HG03342 (cell line): ENCODE measurements around the gene SPATS2.

Experiments
- ATAC-seq: cut with Tn5 transposase; IDR thresholded peaks from one replicate; pipeline ENCODE4 v1.9.1; 2021; ENCODE audit warnings: mild to moderate bottlenecking, moderate library complexity; ENCODE audit not compliant: unreplicated experiment

The SPATS2 gene

DNA sequence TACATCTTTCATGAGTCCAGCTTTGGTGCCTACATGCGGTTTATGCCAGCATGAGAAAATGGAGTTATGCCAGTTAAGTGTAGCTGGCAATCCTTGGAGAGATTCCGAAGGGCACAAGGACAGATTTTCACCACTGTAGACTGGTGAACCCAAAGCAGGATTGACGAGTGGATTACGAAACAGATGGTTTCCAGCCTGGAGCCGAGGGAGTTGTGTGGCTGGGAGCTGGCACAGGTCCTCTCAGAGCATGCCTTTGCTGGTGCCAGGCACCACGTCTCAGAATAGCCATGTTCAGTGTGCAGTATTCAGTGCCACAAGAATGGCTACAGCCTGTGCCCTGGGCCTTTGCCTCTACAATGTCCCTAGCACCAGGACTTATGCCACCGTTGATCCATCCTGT, 184.8 kb downstream of the SPATS2 start:
- no peak for ATAC-seq

DNA sequence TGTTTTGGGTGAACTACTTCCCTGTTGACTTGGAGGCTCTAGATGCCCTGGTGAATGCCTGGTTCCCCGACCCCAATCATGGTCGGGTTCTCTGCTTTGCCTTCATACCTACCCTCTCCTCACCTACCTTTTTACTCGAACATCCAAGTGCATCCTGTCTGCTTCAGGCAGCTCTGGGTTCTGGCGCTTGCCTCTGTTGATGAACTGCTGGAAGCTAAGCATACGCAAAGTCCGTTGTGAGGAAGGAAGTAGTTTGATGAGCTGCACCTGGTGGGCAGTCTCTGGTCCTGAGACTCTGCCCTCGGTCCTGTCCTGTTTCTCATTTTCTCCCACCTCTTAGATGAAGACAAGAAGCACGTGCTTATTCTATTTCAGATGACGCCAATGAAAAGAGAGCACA, 185.2 kb downstream of the SPATS2 start:
- no peak for ATAC-seq

DNA sequence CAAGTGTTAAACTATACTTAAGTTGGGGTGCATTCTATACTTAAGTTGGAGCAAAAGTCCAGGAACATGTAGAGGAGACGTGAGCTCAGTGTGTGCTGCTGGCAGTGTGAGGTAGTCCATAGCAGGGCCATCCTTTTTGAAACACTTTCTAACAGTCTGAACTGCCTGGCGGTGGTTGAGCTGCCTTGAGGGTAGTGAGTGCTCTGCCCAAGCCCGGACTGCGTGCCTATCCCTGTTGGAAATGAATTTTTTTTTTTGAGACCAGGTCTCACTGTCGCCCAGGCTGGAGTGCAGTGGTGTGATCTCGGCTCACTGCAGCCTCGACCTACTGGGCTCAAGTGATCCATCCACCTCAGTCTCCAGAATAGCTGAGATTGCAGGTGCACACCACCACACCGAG, 185.6 kb downstream of the SPATS2 start:
- ATAC-seq, result no peak

GRCh38 chr12:49553512-49554088, 186.3 kb downstream of the SPATS2 start:
- ATAC-seq, result no peak

GRCh38 chr12:49554266-49554665, 187.0 kb downstream of the SPATS2 start:
- no peak for ATAC-seq

DNA sequence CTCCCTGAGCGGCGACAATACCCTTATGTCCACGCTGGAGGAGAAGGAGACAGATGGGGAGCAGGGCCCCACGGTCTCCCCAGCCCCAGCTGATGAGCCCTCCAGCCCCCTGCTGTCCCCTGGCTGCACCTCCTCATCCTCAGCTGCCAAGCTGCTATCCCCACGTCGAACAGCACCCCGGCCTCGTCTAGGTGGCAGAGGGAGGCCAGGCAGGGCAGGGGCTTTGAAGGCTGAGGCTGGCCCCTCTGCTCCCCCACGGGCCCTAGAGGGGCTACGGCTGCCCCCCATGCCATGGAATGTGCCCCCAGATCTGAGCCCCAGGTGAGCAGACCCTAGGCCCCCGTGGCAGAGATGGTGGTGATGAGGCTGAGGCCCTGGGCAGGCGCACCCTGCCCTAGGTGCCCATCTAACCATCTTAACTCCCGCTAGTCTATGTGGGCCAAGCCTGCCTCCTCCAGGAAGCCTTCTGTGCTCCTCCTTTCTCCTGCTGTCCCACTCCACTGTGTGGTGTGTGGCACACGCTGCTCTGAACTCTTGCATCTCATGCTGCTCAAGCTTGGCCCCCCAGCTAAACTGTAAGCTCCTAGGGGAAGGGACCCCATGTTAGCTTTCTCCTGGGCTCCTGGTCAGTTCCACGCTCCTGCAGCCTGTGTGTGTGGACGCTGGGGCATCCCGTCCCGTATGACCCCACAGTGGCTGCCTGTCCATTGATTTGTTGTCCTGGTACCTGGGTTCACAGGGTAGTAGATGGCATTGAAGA, 188.5 kb downstream of the SPATS2 start:
- ATAC-seq, result no peak

DNA sequence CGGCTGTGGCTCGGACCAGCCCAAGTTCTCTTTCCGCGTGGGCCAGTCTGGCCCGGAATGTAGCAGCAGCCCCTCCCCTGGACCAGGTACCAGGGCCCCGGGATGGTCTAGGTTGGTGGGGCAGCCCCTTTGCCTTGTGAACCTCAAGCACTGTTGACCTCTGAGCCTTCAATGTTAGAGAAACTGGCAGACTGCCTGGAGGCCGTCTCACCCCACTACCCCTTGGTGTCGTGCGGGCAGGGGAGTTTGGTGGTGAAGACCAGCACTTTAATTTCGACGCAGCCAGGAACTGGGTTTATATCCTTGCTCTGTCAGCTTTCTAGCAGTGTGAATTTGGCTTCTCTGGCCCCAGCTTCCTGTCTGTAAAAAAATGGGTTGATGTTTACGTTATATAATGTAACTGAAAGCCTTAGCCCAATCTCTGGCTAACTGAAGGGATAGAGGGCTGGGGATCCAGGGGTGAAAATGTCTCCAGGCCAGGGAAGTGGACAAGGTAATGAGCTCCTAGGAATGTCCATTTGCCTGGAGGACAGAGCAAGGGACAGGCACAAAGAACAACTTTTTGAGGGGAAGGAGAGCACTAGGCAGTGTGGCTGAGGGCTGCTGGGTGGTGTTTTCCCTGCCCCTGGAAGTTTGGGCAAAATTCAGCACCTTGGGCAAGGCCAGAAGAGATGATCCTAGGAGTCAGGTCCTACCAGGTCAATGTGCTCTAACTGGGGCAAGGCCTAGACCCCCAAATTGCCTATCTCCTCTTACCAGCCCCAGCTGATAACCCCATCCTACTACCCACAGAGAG, 189.3 kb downstream of the SPATS2 start:
- no peak for ATAC-seq

- no peak for ATAC-seq
Observed at GRCh38 chr12:49557187-49557916, 190.1 kb downstream of the SPATS2 start.

DNA sequence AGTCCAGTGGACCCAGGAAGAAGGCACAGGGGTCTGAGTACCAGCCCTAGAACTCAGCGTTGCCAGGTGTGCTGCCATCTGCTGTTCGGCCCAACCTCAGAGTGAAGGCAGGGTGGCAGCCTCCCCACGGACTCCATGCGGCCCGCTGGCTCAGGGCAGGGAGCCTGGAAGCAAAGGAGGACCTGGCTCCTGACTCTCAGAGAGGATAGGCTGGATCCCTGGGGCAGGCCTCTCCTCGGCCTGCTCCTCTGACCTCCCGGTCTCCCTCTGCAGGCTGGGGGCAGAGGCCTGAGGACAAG, 190.6 kb downstream of the SPATS2 start:
- ATAC-seq, result no peak

- ATAC-seq, result no peak
Observed at GRCh38 chr12:49558526-49558925, 191.3 kb downstream of the SPATS2 start.

DNA sequence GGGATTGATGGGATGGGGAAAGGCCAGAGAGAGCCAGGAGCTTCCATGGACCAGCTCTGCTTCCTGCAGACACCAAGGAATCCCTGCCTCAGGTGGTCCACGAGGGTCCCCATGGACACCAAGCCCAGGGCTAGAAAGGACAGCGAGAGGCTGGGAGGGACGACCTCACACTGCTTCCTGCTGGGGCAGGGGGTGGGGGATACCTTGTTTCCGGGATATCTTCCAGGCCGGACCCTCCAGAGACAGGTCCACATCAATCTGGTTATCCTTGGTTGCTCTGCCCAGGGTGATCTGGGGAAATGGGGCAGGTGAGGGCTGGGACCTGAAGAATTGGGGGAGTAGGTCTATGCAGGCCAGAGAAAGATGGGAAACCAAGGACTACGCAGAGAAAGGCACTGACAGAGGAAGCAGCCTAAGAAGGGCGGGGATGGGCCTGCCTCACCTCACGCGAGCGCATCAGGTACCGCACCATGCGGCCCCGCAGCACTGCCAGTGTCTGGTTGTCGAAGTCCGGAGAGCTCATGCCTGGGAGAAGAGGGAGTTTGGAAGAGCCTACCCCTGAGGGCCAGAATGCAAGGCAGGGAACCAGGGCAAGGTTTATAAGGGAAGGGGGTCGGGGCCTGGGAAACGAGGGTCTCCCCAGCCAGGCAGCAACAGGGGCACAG, 191.9 kb downstream of the SPATS2 start:
- ATAC-seq, result no peak

DNA sequence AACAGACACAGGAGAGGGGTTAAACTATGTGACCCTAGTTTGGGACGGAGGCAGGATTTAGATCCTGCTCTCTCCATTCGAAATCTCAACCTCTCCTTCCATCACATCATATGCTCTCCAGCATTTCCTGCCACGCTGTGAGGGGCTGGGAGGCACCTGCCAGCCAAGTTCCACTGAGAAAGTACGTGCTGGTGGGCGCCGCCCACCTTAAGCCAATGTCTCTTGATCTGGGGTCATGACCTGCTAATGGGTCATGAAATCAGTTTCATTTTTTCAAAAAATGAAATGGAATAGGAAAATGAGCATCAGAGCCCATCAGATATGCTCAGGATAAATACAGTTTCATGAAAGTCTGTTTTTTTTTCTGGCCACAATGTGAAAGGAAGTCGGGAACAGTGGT, 193.4 kb downstream of the SPATS2 start:
- no peak for ATAC-seq

GRCh38 chr12:49562233-49562632, 195.0 kb downstream of the SPATS2 start:
- no peak for ATAC-seq

DNA sequence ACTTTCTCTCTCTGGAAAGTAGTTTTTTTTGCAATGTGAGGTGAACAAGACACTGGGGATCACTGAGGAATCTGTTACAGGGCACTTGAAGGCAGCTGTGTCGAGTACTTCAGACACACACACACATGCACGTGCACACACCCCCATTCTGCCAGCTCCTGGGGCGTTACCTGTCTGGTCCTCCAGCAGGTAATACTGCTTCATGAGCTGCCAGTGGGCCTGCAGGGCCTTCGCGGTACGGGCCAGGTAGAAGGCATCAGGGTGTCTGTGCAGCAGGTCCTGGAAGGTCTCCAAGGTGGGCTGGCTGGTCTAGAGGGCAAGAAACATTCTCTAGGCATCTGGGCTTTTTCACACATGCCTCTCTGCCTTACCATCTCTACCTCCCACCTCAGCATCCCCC, 195.6 kb downstream of the SPATS2 start:
- ATAC-seq, result no peak

GRCh38 chr12:49563951-49564685, 196.9 kb downstream of the SPATS2 start:
- no peak for ATAC-seq

GRCh38 chr12:49564686-49565405, 197.6 kb downstream of the SPATS2 start:
- no peak for ATAC-seq

DNA sequence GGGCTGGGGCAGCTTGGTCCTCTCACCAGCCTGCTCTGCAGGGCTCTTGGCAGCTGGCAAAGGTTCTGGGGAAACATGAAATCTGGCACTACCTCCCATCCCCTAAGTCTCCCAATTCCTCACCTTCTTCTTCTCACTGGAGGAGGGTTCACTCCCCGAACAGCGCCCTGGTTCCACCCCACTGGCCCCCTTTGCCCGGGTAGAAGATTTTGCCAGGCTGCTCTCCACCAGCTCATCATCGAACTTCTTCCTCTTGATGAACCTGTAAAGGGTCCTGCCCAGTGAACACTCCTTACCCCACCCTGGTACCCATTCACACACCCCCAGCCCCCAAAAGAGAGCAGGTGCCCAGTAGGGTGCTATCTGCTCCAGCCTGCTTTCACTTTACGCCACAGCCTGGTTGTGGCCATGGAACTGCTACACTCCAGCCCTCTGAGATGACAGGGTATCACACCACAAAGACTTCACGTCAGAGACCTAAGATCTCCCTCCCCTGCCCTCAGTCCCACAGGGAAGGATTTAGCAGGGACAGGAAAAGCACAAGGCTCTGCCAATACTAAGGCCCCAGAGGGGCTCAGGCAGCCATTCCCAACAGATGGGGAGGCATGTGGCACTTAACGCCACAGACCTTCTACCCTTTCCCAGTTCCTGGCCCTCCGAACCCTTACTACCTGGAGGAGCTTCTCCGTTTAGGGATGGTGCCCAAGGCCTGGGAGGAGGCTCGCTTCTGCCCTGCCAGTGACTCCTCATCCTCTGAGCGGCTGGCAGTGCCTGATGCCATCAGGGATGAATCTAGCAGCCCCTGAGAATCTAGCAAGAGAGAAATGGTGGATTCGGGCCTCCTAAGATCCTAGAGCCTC, 198.4 kb downstream of the SPATS2 start:
- no peak for ATAC-seq

GRCh38 chr12:49566361-49566760, 199.1 kb downstream of the SPATS2 start:
- no peak for ATAC-seq

DNA sequence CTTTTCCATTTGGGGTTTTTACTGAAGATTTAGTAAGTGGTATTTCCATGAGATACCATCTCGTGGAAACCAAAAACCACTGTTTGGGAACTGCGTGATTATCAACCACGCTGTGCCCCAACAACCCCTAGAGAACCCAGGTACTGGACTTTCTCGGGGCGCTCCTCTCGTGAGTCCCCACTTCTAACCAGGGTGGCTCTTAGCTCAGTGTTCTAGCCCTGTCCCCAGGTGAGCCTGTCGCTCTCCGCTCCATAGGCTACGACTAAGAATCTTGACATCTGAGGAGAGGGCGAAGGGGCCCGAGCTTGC, 200.0 kb downstream of the SPATS2 start:
- ATAC-seq, result peak; percentile 3
